SK-N-SH treated with all-trans-retinoic acid at 6 μM for 48 hours (cell line): ENCODE results near the gene IQCM.

Source experiments
- ATAC-seq: fragments of 200-7000 bp; cut with Tn5 transposase; 3 replicates; pipeline ENCODE4 v1.9.1; 2020; ENCODE audit warnings: mild to moderate bottlenecking, moderate library complexity
- CSDC2 ChIP-seq: fragments of 250-450 bp; sonication (Bioruptor Pico); IDR thresholded peaks from 2 replicates; pipeline ENCODE4 v1.5.0; 2020; ENCODE audit warnings: mild to moderate bottlenecking, moderate library complexity
- ESRRG ChIP-seq: fragments of 250-450 bp; sonication (Bioruptor Pico); IDR thresholded peaks from 2 replicates; pipeline ENCODE4 v1.6.1; 2021; ENCODE audit warnings: mild to moderate bottlenecking
- GLIS3 ChIP-seq: fragments of 250-450 bp; sonication (Bioruptor Pico); IDR thresholded peaks from 2 replicates; pipeline ENCODE4 v1.5.0; 2020; ENCODE audit warnings: mild to moderate bottlenecking, moderate library complexity
- ISL1 ChIP-seq: fragments of 250-450 bp; sonication (Bioruptor Pico); IDR thresholded peaks from 2 replicates; pipeline ENCODE4 v2.1.2; 2022; ENCODE audit warnings: mild to moderate bottlenecking, moderate library complexity
- OSR1 ChIP-seq: fragments of 250-450 bp; sonication (Bioruptor Pico); IDR thresholded peaks from 2 replicates; pipeline ENCODE4 v1.8.0; 2022; ENCODE audit warnings: moderate library complexity, mild to moderate bottlenecking, inconsistent platforms
- PPARA ChIP-seq: fragments of 250-450 bp; sonication (Bioruptor Pico); IDR thresholded peaks from 2 replicates; pipeline ENCODE4 v1.5.0; 2020; ENCODE audit warnings: mild to moderate bottlenecking, borderline replicate concordance
- RARB ChIP-seq: fragments of 250-450 bp; sonication (Bioruptor Pico); IDR thresholded peaks from 2 replicates; pipeline ENCODE4 v1.8.0; 2021; ENCODE audit warnings: mild to moderate bottlenecking, moderate library complexity
- SNAI2 ChIP-seq: fragments of 250-450 bp; sonication (Bioruptor Pico); IDR thresholded peaks from 2 replicates; pipeline ENCODE4 v1.5.0; 2020; ENCODE audit warnings: mild to moderate bottlenecking, moderate library complexity
- TCF4 ChIP-seq: fragments of 250-450 bp; sonication (Bioruptor Pico); IDR thresholded peaks from 2 replicates; pipeline ENCODE4 v1.8.0; 2021; ENCODE audit warnings: mild to moderate bottlenecking, moderate library complexity, borderline replicate concordance
- TOX ChIP-seq: fragments of 250-450 bp; sonication (Bioruptor Pico); IDR thresholded peaks from 2 replicates; pipeline ENCODE4 v1.8.0; 2021; ENCODE audit warnings: mild to moderate bottlenecking, moderate library complexity, borderline replicate concordance
- ZC3H10 ChIP-seq: fragments of 250-450 bp; sonication (Bioruptor Pico); IDR thresholded peaks from 2 replicates; pipeline ENCODE4 v1.5.1; 2021; ENCODE audit warnings: mild to moderate bottlenecking, moderate library complexity
- ZFP3 ChIP-seq: fragments of 250-450 bp; sonication (Bioruptor Pico); IDR thresholded peaks from 2 replicates; pipeline ENCODE4 v1.5.0; 2020; ENCODE audit warnings: mild to moderate bottlenecking, moderate library complexity
- ZFP30 ChIP-seq: fragments of 450-650 bp; formaldehyde crosslinking; IDR thresholded peaks from 2 replicates; pipeline ENCODE4 v1.5.0; 2022; ENCODE audit warnings: mild to moderate bottlenecking, moderate library complexity
- ZNF70 ChIP-seq: fragments of 450-650 bp; formaldehyde crosslinking; IDR thresholded peaks from 2 replicates; pipeline ENCODE4 v1.5.0; 2020; ENCODE audit warnings: mild to moderate bottlenecking, moderate library complexity
- TF ChIP-seq, protein P1 (sequence below): fragments of 250-450 bp; sonication (Bioruptor Pico); IDR thresholded peaks from 2 replicates; pipeline ENCODE4 v1.8.0; 2021; ENCODE audit warnings: low read depth, mild to moderate bottlenecking, moderate library complexity, borderline replicate concordance
- TF ChIP-seq, protein P2 (sequence below): fragments of 250-450 bp; sonication (Bioruptor Pico); IDR thresholded peaks from 2 replicates; pipeline ENCODE4 v1.5.1; 2021; ENCODE audit warnings: mild to moderate bottlenecking, moderate library complexity
- TF ChIP-seq, protein P3 (sequence below): fragments of 250-450 bp; sonication (Bioruptor Pico); IDR thresholded peaks from 2 replicates; pipeline ENCODE4 v1.5.1; 2020; ENCODE audit warnings: low read depth, mild to moderate bottlenecking, moderate library complexity
- TF ChIP-seq, protein P4 (sequence below): fragments of 250-450 bp; sonication (Bioruptor Pico); IDR thresholded peaks from 2 replicates; pipeline ENCODE4 v1.5.0; 2020; ENCODE audit warnings: mild to moderate bottlenecking, moderate library complexity

The IQCM gene

DNA sequence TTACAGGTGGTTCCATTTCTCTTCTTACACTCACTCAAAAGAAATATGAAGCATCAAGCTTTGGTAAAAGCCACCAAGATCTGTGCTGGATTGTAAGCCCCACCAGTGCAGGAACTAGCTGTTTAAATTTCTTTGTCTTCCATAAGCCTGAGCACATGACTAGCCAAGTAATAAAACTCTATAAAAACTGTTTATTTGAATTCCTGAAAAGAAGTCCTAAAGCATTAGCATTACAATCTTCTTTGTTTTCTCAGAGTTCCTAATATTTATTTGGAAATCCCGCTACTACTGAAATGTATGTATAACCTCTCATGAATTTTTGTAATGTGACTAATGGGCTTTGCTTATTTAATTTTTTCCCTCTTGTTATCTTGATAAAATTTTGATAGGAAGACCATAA lies 65.9 kb downstream of the IQCM start:
- TF ChIP-seq, protein P1, sequence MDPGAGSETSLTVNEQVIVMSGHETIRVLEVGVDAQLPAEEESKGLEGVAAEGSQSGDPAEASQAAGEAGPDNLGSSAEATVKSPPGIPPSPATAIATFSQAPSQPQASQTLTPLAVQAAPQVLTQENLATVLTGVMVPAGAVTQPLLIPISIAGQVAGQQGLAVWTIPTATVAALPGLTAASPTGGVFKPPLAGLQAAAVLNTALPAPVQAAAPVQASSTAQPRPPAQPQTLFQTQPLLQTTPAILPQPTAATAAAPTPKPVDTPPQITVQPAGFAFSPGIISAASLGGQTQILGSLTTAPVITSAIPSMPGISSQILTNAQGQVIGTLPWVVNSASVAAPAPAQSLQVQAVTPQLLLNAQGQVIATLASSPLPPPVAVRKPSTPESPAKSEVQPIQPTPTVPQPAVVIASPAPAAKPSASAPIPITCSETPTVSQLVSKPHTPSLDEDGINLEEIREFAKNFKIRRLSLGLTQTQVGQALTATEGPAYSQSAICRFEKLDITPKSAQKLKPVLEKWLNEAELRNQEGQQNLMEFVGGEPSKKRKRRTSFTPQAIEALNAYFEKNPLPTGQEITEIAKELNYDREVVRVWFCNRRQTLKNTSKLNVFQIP (CRISPR knock-in tag): no peak
- TF ChIP-seq ISL1 (CRISPR knock-in tag): no peak
- TF ChIP-seq ZFP3 (CRISPR knock-in tag): no peak
- no peak for TF ChIP-seq TCF4 (CRISPR knock-in tag)
- no peak for TF ChIP-seq CSDC2 (CRISPR knock-in tag)
- TF ChIP-seq GLIS3: no peak
- TF ChIP-seq PPARA (CRISPR knock-in tag): no peak
- TF ChIP-seq, protein P2, sequence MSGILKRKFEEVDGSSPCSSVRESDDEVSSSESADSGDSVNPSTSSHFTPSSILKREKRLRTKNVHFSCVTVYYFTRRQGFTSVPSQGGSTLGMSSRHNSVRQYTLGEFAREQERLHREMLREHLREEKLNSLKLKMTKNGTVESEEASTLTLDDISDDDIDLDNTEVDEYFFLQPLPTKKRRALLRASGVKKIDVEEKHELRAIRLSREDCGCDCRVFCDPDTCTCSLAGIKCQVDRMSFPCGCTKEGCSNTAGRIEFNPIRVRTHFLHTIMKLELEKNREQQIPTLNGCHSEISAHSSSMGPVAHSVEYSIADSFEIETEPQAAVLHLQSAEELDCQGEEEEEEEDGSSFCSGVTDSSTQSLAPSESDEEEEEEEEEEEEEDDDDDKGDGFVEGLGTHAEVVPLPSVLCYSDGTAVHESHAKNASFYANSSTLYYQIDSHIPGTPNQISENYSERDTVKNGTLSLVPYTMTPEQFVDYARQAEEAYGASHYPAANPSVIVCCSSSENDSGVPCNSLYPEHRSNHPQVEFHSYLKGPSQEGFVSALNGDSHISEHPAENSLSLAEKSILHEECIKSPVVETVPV (CRISPR knock-in tag): no peak
- no peak for TF ChIP-seq ZC3H10
- no peak for TF ChIP-seq TOX (CRISPR knock-in tag)
- TF ChIP-seq, protein P3, sequence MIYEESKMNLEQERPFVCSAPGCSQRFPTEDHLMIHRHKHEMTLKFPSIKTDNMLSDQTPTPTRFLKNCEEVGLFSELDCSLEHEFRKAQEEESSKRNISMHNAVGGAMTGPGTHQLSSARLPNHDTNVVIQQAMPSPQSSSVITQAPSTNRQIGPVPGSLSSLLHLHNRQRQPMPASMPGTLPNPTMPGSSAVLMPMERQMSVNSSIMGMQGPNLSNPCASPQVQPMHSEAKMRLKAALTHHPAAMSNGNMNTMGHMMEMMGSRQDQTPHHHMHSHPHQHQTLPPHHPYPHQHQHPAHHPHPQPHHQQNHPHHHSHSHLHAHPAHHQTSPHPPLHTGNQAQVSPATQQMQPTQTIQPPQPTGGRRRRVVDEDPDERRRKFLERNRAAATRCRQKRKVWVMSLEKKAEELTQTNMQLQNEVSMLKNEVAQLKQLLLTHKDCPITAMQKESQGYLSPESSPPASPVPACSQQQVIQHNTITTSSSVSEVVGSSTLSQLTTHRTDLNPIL: no peak
- TF ChIP-seq, protein P4, sequence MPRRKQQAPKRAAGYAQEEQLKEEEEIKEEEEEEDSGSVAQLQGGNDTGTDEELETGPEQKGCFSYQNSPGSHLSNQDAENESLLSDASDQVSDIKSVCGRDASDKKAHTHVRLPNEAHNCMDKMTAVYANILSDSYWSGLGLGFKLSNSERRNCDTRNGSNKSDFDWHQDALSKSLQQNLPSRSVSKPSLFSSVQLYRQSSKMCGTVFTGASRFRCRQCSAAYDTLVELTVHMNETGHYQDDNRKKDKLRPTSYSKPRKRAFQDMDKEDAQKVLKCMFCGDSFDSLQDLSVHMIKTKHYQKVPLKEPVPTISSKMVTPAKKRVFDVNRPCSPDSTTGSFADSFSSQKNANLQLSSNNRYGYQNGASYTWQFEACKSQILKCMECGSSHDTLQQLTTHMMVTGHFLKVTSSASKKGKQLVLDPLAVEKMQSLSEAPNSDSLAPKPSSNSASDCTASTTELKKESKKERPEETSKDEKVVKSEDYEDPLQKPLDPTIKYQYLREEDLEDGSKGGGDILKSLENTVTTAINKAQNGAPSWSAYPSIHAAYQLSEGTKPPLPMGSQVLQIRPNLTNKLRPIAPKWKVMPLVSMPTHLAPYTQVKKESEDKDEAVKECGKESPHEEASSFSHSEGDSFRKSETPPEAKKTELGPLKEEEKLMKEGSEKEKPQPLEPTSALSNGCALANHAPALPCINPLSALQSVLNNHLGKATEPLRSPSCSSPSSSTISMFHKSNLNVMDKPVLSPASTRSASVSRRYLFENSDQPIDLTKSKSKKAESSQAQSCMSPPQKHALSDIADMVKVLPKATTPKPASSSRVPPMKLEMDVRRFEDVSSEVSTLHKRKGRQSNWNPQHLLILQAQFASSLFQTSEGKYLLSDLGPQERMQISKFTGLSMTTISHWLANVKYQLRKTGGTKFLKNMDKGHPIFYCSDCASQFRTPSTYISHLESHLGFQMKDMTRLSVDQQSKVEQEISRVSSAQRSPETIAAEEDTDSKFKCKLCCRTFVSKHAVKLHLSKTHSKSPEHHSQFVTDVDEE: no peak
- no peak for TF ChIP-seq ESRRG (CRISPR knock-in tag)
- ATAC-seq: no peak

DNA sequence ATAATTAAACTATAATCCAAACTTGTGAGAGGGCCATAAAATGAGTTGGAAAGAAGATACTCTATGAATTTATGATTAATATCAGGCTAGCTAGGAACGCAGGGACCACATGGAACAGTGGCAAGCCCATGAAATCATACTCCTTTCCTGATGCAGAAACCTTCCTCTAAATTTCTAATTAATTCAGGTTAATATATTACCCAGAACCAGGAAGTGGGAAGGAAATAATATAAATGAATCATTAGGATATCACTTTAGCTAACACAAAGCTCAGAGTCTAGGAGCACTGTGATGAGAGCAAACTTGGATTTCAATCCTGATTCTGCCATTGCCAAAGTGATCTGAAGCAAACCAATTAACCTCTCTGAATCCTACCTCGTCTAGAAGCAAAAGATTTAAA lies 68.0 kb downstream of the IQCM start:
- ATAC-seq: no peak
- TF ChIP-seq TOX (CRISPR knock-in tag) (no peak), ZFP30 (CRISPR knock-in tag) (no peak), OSR1 (no peak), GLIS3 (no peak), PPARA (CRISPR knock-in tag) (no peak), CSDC2 (CRISPR knock-in tag) (no peak), ESRRG (CRISPR knock-in tag) (no peak), ZC3H10 (no peak), TCF4 (CRISPR knock-in tag) (no peak), SNAI2 (CRISPR knock-in tag) (no peak), RARB (CRISPR knock-in tag) (no peak)
- TF ChIP-seq, protein P4: no peak
- TF ChIP-seq, protein P2 (CRISPR knock-in tag): no peak

DNA sequence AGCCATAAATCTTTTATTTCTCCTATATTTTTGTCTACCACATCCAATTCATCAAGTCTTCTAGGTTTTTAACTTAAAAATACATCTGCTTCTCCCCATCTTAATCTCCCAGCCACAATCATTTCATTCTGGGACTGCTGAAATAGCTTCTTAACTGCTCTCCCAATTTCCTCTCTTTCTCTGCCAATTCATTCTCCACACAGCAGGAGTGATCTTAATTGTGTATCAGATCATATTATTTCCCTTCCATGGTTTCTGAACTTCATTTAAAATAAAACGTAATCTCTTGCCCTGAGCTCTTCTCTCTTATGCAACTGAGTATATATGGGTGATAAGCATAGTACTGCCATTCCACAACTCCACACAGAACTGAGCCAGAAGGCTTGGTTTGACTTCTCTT lies 69.4 kb downstream of the IQCM start:
- no peak for TF ChIP-seq ZFP3 (CRISPR knock-in tag)
- no peak for TF ChIP-seq ZNF70
- no peak for TF ChIP-seq ZC3H10
- no peak for TF ChIP-seq ZFP30 (CRISPR knock-in tag)
- TF ChIP-seq SNAI2 (CRISPR knock-in tag): no peak
- no peak for ATAC-seq
